GM12891 (cell line): ENCODE data around the gene LYRM4.

Experiments
- POLR2A ChIP-seq: IDR thresholded peaks from 2 replicates; pipeline ENCODE4 v1.6.1; 2011; ENCODE audit warnings: low read depth, low read length, control low read depth
- POLR2AphosphoS5 ChIP-seq: IDR thresholded peaks from 2 replicates; pipeline ENCODE4 v1.6.1; 2011; ENCODE audit warnings: low read depth, low read length, control low read depth
- POU2F2 ChIP-seq: IDR thresholded peaks from 2 replicates; pipeline ENCODE4 v1.6.1; 2011; ENCODE audit warnings: low read depth, mild to moderate bottlenecking, control low read depth, low read length, moderate library complexity
- TAF1 ChIP-seq: IDR thresholded peaks from 2 replicates; pipeline ENCODE4 v1.6.1; 2011; ENCODE audit warnings: low read depth, low read length, control low read depth

DNA sequence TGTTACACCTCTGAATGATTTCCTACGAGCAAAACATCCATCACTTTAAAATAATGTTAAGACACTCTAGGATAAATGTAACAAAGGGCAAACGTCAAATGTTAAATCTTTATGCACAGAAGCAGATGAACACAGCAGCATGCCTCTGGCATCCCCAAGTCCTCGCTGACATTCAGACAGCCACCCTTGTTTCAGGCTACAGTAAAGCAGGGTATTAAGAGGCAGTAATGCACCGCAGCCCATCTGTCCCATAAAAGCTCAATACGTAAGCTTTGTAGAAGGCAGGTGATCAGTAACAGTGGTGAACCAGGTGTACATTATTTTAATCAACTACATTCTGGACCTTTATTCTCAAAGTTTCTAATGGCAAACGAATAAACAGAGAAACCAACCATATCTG, 110.9 kb downstream of the LYRM4 start:
- TF ChIP-seq POLR2A, result no peak
- no peak for TF ChIP-seq TAF1
- TF ChIP-seq POLR2AphosphoS5, result no peak
- no peak for TF ChIP-seq POU2F2
